ENCODE results near the gene HOXA7. TPM values are rescaled to one million over a fixed set of nuclear protein-coding genes. Genes with fewer than 3 reads are reported as not detected.
A peak's percentile ranks its signal among the peaks of the same experiment; 100 is the strongest.

HOXA7 gene
- total and polyA plus RNA-seq, 7 experiments from 2014 or later = not detected

DNA sequence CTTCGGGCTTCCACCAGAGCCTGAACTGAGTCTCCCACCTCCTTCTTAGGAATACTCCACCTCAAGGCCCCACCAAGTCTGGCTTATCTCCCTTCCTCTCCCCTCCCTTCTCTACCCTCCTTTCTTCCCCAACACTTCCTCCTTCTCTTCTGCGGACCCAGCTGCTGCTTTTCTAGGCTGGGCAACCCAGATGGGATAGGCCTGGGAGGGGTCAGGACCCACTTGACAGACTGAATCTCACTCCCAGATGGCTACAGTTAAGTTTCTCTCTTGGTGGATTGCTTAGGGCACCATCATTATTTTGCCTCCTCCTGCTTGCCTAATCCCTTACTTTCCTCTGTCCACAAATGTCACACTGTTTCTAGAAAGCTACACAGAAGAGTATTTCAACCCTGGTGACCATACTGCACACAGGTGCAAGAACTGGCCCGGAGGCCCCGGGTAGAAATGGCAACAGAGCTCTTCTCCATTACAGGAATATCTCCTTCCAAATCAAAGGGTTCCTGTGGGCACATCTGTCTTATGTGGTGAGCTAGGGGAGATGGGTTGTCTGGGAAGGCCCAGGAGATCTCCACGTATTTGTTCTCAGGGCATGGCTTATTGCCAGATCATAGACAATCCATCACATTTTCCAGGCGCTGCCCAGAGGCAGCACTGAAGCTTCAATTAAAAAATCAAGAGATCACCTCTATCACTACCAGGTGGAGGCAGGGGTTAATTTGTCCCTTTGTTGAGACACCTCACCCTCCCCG is 33.7 kb upstream of the HOXA7 start:
- ChIA-PET POLR2A (no interaction called here), CTCF (interaction anchor here (0.6 to 1.6 kb wide), 2 partner anchors 11 to 506 kb away, joined by 4 to 8 read pairs; no protein-coding TSS in a partner anchor)
- Mint-ChIP-seq H3K4me1 (peaks cover 23 to 73% (median 55%) of the 10 kb centered on the region in 7 donors), H3K9me3 (peaks cover 0 to 14% (median 0%) of the 10 kb centered on the region in 11 donors), H3K4me3 (peak overlapping the region in 6 of 10 donors; percentile 16 to 92 (median 57)), H3K27me3 (peaks cover 88 to 96% (median 92%) of the 10 kb centered on the region in 5 donors), H3K27ac (peak overlapping the region in 5 of 9 donors; percentile 1 to 75 (median 31)), H3K36me3 (peaks cover 0 to 4% (median 0%) of the 10 kb centered on the region in 5 donors)
- peak in 1 of 9 donors; percentile 2 for DNase-seq
- Histone ChIP-seq H3K9me3 (ENCODE audit: control insufficient read depth in 2 of 3, low read length in 3 of 3) (no peaks in the 10 kb centered on the region), H3K36me3 (ENCODE audit: control insufficient read depth in 2 of 3, insufficient read depth in 3 of 3, low read length in 3 of 3) (no peaks in the 10 kb centered on the region), H3K27ac (ENCODE audit: low read depth, low read length) (no peak overlapping the region), H3K4me3 (ENCODE audit: low read length) (no peak overlapping the region), H3K27me3 (ENCODE audit: control insufficient read depth in 2 of 2, insufficient read depth in 2 of 2, low read length in 2 of 2) (peaks cover 50 to 80% of the 10 kb centered on the region in 2 donors), H3K4me1 (ENCODE audit: control insufficient read depth in 2 of 2, insufficient read depth in 2 of 2, low read length in 2 of 2) (peaks cover 37 to 49% of the 10 kb centered on the region in 2 donors)
- intact Hi-C loops (cut with micrococcal nuclease) = loop anchor here (2.0 to 10.0 kb wide), 8 partner anchors 17 to 1765 kb away; partner anchors contain the start of genes HOXA3 (in 2 of the 2), HIBADH (in 1 of the 2) and TRIL (in 1 of the 2)
- ATAC-seq = no peak

DNA sequence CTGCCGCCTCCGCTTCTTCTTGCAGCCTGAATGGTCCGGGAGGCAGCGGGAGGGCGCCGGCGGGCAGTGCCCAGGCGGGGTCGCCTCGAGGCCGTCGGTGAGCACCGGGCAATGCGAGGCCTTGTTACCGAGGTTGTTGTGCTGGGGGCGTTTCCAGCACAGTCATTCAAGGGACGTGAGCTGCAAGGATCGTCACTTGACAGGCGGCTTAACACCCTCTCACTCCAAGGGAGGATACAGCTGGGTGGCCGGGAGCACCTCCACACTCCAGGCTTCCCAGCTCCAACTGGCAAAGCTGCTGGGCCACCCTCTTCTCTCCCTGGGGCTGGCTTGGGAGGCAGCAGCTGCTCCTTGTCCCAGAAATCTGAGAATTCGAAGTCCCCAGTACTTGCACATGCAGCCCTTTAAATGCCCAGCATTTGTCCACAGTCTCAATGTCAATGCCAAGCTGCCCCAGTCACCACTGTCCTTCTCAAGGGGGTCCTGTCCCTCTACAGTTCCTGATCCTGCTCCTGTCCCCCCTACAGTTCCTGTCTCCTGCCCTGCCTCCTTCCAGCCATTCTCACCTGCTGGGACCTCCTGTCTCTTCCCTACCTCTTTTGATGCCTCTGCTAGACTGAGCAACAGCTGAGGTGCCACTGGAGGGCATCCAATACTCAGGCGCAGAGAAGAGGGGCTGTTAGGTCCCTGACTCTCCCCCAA is 33.0 kb upstream of the HOXA7 start:
- no peaks in the 10 kb centered on the region for H3K9me3 ChIP-seq (ENCODE audit: control insufficient read depth in 2 of 3, low read length in 3 of 3)
- DNase-seq (peak in 1 of 9 donors; percentile 4), ATAC-seq (no peak)
- Mint-ChIP-seq H3K4me1 (peaks cover 29 to 80% (median 62%) of the 10 kb centered on the region in 7 donors), H3K27ac (peak overlapping the region in 5 of 9 donors; percentile 27 to 75 (median 38)), H3K9me3 (peaks cover 0 to 15% (median 0%) of the 10 kb centered on the region in 11 donors), H3K27me3 (peaks cover 88 to 96% (median 92%) of the 10 kb centered on the region in 5 donors), H3K36me3 (peaks cover 0 to 4% (median 0%) of the 10 kb centered on the region in 5 donors), H3K4me3 (peak overlapping the region in 9 of 10 donors; percentile 16 to 92 (median 81))
- peaks cover 37 to 56% of the 10 kb centered on the region in 2 donors for H3K4me1 ChIP-seq (ENCODE audit: control insufficient read depth in 2 of 2, insufficient read depth in 2 of 2, low read length in 2 of 2)
- peaks cover 44 to 79% of the 10 kb centered on the region in 2 donors for H3K27me3 ChIP-seq (ENCODE audit: control insufficient read depth in 2 of 2, insufficient read depth in 2 of 2, low read length in 2 of 2)
- no peak overlapping the region for H3K27ac ChIP-seq (ENCODE audit: low read depth, low read length)
- CTCF ChIA-PET = interaction anchor here (0.6 to 1.6 kb wide), 3 partner anchors 10 to 522 kb away, joined by 3 to 8 read pairs (median 4); no protein-coding TSS in a partner anchor
- intact Hi-C loops (cut with micrococcal nuclease) = loop anchor here (2.0 to 5.0 kb wide), 4 partner anchors 17 to 1327 kb away; partner anchors contain the start of genes HOXA3 (in 2 of the 2) and HIBADH (in 1 of the 2)
- no peaks in the 10 kb centered on the region for H3K36me3 ChIP-seq (ENCODE audit: control insufficient read depth in 2 of 3, insufficient read depth in 3 of 3, low read length in 3 of 3)
- POLR2A ChIA-PET = no interaction called here
- peak overlapping the region; percentile 43 for H3K4me3 ChIP-seq (ENCODE audit: low read length)

DNA sequence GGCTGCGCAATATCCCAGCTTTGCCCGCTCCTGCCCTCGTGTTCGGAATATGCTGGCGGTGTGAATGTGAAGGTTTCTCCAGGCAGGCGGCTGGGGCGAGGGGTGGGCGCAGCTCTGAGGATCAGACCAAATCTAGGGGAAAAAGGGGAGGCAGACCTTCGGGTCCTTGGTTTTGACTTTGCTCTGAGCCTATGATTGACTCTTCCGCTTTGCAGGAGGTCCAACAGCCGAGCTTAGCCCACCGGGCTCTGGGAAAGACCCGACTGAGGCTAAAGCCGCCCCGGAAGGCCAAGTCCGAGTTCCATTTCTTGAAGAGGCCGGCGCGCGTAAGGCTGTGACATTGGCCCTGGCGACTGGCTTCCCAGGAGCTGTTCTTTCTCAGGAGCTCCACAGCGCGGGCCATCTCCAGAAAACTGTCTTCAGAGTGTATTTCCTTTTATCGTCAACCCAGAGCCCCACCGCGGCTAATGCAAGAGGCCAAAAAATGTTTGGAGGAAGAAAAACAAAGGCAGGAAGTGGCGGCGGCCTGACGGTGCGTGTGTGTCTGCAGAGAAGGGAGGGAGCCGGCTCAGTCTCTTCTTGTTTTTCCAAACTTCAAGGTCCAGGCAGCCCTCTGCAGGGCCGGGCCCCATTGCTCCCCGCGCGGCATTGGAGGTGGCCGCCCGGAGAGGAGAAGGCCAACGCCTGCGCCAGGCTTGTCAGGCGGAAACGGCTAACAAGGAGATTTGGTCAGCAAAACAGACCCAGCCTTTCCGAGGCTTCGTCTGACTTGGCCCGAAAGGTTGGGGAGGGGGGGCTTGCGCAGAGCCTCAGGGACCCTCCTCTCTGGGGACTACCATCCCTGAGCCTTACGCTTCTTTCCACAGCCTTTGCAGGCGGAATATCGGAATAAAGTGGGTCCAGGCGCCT is 32.2 kb upstream of the HOXA7 start:
- CTCF ChIA-PET = interaction anchor here (0.6 to 1.6 kb wide), 4 partner anchors 9 to 825 kb away, joined by 3 to 8 read pairs (median 3); no protein-coding TSS in a partner anchor

DNA sequence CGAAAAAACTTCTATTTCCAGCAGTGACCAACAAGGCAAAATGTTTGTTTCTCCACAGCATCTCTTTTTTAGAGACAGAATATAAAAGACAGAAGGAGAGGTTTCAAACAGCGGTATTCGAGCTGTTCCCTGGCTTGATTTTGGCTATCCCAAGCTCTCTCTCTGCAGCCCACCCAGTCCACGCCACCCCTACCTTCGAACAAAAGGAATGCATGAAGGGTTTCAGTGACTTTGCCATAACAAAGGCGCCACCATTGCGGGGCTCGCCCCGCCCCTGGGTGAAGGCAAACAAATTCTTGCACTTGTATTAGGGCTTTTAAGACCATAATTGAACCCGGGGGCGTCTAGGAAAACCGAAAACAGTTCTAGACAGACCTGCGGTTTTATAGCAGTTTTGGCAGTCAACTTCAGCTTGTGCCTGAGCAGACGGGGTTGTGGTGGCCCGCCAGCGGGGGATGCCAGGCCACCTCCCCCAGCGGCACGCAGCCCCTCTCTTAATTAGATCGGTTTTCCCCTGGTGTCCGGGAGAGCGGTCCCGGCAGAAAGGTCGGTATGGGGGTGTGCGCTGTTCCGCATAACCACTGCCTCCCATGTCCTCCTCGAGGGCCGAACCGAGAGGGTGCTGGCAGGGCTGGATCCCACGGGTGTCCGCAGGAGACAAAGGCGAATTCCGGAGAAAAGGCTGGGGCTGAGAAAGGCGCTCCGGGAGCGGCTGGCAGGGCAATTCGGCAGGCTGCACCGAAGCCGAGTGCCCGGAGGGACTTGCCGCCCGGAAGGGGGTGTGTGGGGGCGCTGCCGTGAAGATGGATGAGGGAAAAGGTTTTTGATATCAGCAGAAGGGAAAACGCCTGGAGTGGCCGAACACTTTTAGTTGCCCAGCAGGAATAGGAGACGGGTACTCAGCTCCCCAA is 31.3 kb upstream of the HOXA7 start:
- CTCF ChIA-PET = interaction anchor here (0.6 to 1.7 kb wide), 5 partner anchors 9 to 826 kb away, joined by 3 to 8 read pairs (median 3); no protein-coding TSS in a partner anchor
- intact Hi-C loops (cut with micrococcal nuclease) = loop anchor here (2.0 to 5.0 kb wide), 4 partner anchors 15 to 1325 kb away; partner anchors contain the start of genes HOXA3 (in 2 of the 2) and HIBADH (in 1 of the 2)
- DNase-seq = peak in 2 of 9 donors; percentile 11 to 19
- H3K4me3 Mint-ChIP-seq = peak overlapping the region; percentile 51 to 92 (median 81)
- peaks cover 83 to 96% (median 90%) of the 10 kb centered on the region in 5 donors for H3K27me3 Mint-ChIP-seq
- no peak for ATAC-seq
- Histone ChIP-seq H3K27me3 (ENCODE audit: control insufficient read depth in 2 of 2, insufficient read depth in 2 of 2, low read length in 2 of 2) (peaks cover 42 to 79% of the 10 kb centered on the region in 2 donors), H3K4me1 (ENCODE audit: control insufficient read depth in 2 of 2, insufficient read depth in 2 of 2, low read length in 2 of 2) (peaks cover 40 to 59% of the 10 kb centered on the region in 2 donors), H3K36me3 (ENCODE audit: control insufficient read depth in 2 of 3, insufficient read depth in 3 of 3, low read length in 3 of 3) (no peaks in the 10 kb centered on the region), H3K4me3 (ENCODE audit: low read length) (peak overlapping the region; percentile 43), H3K9me3 (ENCODE audit: control insufficient read depth in 2 of 3, low read length in 3 of 3) (no peaks in the 10 kb centered on the region), H3K27ac (ENCODE audit: low read depth, low read length) (no peak overlapping the region)
- H3K27ac Mint-ChIP-seq = peak overlapping the region in 5 of 9 donors; percentile 25 to 76 (median 54)
- H3K4me1 Mint-ChIP-seq = peaks cover 27 to 75% (median 52%) of the 10 kb centered on the region in 7 donors
- POLR2A ChIA-PET = interaction anchor here (0.9 to 1.9 kb wide), 4 partner anchors 19 to 586 kb away, joined by 3 to 4 read pairs (median 3); partner anchors contain the start of gene HOXA7
- H3K36me3 Mint-ChIP-seq = peaks cover 0 to 4% (median 0%) of the 10 kb centered on the region in 5 donors
- H3K9me3 Mint-ChIP-seq = peaks cover 0 to 15% (median 0%) of the 10 kb centered on the region in 11 donors

More for the DNA sequence above, 32.2 kb upstream of the HOXA7 start:
- DNase-seq (peak in 7 of 9 donors; percentile 19 to 66 (median 61)), ATAC-seq (peak; percentile 45)
- Mint-ChIP-seq H3K9me3 (peaks cover 0 to 15% (median 0%) of the 10 kb centered on the region in 11 donors), H3K36me3 (peaks cover 0 to 4% (median 0%) of the 10 kb centered on the region in 5 donors), H3K4me1 (peaks cover 28 to 82% (median 57%) of the 10 kb centered on the region in 7 donors), H3K27me3 (peaks cover 83 to 94% (median 88%) of the 10 kb centered on the region in 5 donors), H3K4me3 (peak overlapping the region; percentile 61 to 92 (median 81)), H3K27ac (peak overlapping the region; percentile 19 to 88 (median 68))
- H3K36me3 ChIP-seq (ENCODE audit: control insufficient read depth in 2 of 3, insufficient read depth in 3 of 3, low read length in 3 of 3) = no peaks in the 10 kb centered on the region
- no peak overlapping the region for H3K27ac ChIP-seq (ENCODE audit: low read depth, low read length)
- no peaks in the 10 kb centered on the region for H3K9me3 ChIP-seq (ENCODE audit: control insufficient read depth in 2 of 3, low read length in 3 of 3)
- peak overlapping the region; percentile 43 for H3K4me3 ChIP-seq (ENCODE audit: low read length)
- intact Hi-C loops (cut with micrococcal nuclease) = loop anchor here (2.0 to 5.0 kb wide), 4 partner anchors 16 to 1326 kb away; partner anchors contain the start of genes HOXA3 (in 2 of the 2) and HIBADH (in 1 of the 2)
- H3K27me3 ChIP-seq (ENCODE audit: control insufficient read depth in 2 of 2, insufficient read depth in 2 of 2, low read length in 2 of 2) = peaks cover 41 to 79% of the 10 kb centered on the region in 2 donors
- peaks cover 42 to 63% of the 10 kb centered on the region in 2 donors for H3K4me1 ChIP-seq (ENCODE audit: control insufficient read depth in 2 of 2, insufficient read depth in 2 of 2, low read length in 2 of 2)
- POLR2A ChIA-PET = interaction anchor here (0.9 to 1.0 kb wide), 3 partner anchors 20 to 585 kb away, joined by 3 read pairs; partner anchors contain the start of gene HOXA7
